ENCODE measurements around the gene CHTF8.

- peak; percentile 14; the same call in 1 of the 2 replicates for TF ChIP-seq GATA2 (IDR thresholded peaks at IDR 0.05; ENCODE audit: low read depth, low read length)
- peak; percentile 51 for TF ChIP-seq GATA3 (IDR thresholded peaks at IDR 0.05; ENCODE audit: low read depth, low read length)
These were observed 1.1 kb upstream of the CHTF8 start for GRCh38 chr16:69133373-69133954.

Data from SH-SY5Y (cell line).